Adipocyte (in vitro differentiated cells): ENCODE results near the gene ATP13A3.
A peak's percentile ranks its signal among the peaks of the same experiment; 100 is the strongest.

Experiments
- DNase-seq: peaks from one replicate; pipeline ENCODE4 v3.0.0-alpha.2; 2015; ENCODE audit warnings: low read depth
- H3K27me3 ChIP-seq: replicated peaks from 2 replicates; pipeline ENCODE4 v1.7.0; 2013; ENCODE audit warnings: mild to moderate bottlenecking, low read length, moderate library complexity; ENCODE audit not compliant: control insufficient read depth, insufficient read depth
- H3K36me3 ChIP-seq: 2 replicates; pipeline ENCODE4 v1.7.0; 2013; ENCODE audit warnings: low read length, mild to moderate bottlenecking, moderate library complexity; ENCODE audit not compliant: control insufficient read depth, insufficient read depth, severe bottlenecking
- H3K4me1 ChIP-seq: 2 replicates; pipeline ENCODE4 v1.7.0; 2013; ENCODE audit warnings: mild to moderate bottlenecking, low read length, moderate library complexity; ENCODE audit not compliant: control insufficient read depth, insufficient read depth
- H3K4me3 ChIP-seq: 2 replicates; pipeline ENCODE4 v1.7.0; 2013; ENCODE audit warnings: mild to moderate bottlenecking, low read length, moderate library complexity
- H3K9ac ChIP-seq: 2 replicates; pipeline ENCODE4 v1.7.0; 2013; ENCODE audit warnings: mild to moderate bottlenecking, low read length, moderate library complexity
- H3K9me3 ChIP-seq: 2 replicates; pipeline ENCODE4 v1.7.0; 2013; ENCODE audit warnings: mild to moderate bottlenecking, low read length, moderate library complexity; ENCODE audit not compliant: control insufficient read depth

Gene ATP13A3

GRCh38 chr3:194377708-194378107 lies 109.1 kb downstream of the ATP13A3 start:
- H3K36me3 ChIP-seq: no peaks in the 10 kb centered on the region
- no peak overlapping the region for H3K4me3 ChIP-seq
- no peaks in the 10 kb centered on the region for H3K4me1 ChIP-seq
- H3K9ac ChIP-seq: no peak overlapping the region
- H3K9me3 ChIP-seq: no peaks in the 10 kb centered on the region
- DNase-seq: no peak
- peaks cover 19% of the 10 kb centered on the region for H3K27me3 ChIP-seq

- Histone ChIP-seq H3K4me1 (no peaks in the 10 kb centered on the region), H3K9ac (no peak overlapping the region), H3K27me3 (peaks cover 15% of the 10 kb centered on the region), H3K9me3 (no peaks in the 10 kb centered on the region), H3K4me3 (no peak overlapping the region), H3K36me3 (no peaks in the 10 kb centered on the region)
- no peak for DNase-seq
These were observed 110.6 kb downstream of the ATP13A3 start for GRCh38 chr3:194376241-194376560.

- no peak overlapping the region for H3K9ac ChIP-seq
- H3K4me1 ChIP-seq: no peaks in the 10 kb centered on the region
- no peak overlapping the region for H3K4me3 ChIP-seq
- no peak for DNase-seq
- peaks cover 13% of the 10 kb centered on the region for H3K27me3 ChIP-seq
- H3K36me3 ChIP-seq: no peaks in the 10 kb centered on the region
- no peaks in the 10 kb centered on the region for H3K9me3 ChIP-seq
These were observed 111.1 kb downstream of the ATP13A3 start for GRCh38 chr3:194375473-194376240.

GRCh38 chr3:194374935-194375334 lies 111.9 kb downstream of the ATP13A3 start:
- Histone ChIP-seq H3K9ac (no peak overlapping the region), H3K9me3 (no peaks in the 10 kb centered on the region), H3K4me1 (peaks cover under 1% of the 10 kb centered on the region), H3K27me3 (peaks cover 6% of the 10 kb centered on the region), H3K4me3 (no peak overlapping the region), H3K36me3 (no peaks in the 10 kb centered on the region)
- no peak for DNase-seq

GRCh38 chr3:194373899-194374298 lies 112.9 kb downstream of the ATP13A3 start:
- Histone ChIP-seq H3K36me3 (no peaks in the 10 kb centered on the region), H3K9me3 (no peaks in the 10 kb centered on the region), H3K27me3 (peaks cover 4% of the 10 kb centered on the region), H3K4me3 (no peak overlapping the region), H3K4me1 (peaks cover 10% of the 10 kb centered on the region), H3K9ac (no peak overlapping the region)
- DNase-seq: no peak

- Histone ChIP-seq H3K4me1 (peaks cover 19% of the 10 kb centered on the region), H3K27me3 (peaks cover 4% of the 10 kb centered on the region), H3K4me3 (no peak overlapping the region)
These were observed 113.8 kb downstream of the ATP13A3 start for GRCh38 chr3:194373028-194373427.

GRCh38 chr3:194370753-194371152 lies 116.0 kb downstream of the ATP13A3 start:
- Histone ChIP-seq H3K36me3 (no peaks in the 10 kb centered on the region), H3K4me3 (no peak overlapping the region), H3K9me3 (no peaks in the 10 kb centered on the region), H3K27me3 (peaks cover 4% of the 10 kb centered on the region), H3K9ac (no peak overlapping the region), H3K4me1 (peaks cover 21% of the 10 kb centered on the region)
- DNase-seq: no peak

More at GRCh38 chr3:194373028-194373427, 113.8 kb downstream of the ATP13A3 start:
- Histone ChIP-seq H3K9me3 (no peaks in the 10 kb centered on the region), H3K36me3 (no peaks in the 10 kb centered on the region), H3K9ac (no peak overlapping the region)
- DNase-seq: no peak

- DNase-seq: peak; percentile 88
- Histone ChIP-seq H3K4me3 (no peak within 1 kb of the TSS), H3K9ac (no peak within 1 kb of the TSS), H3K9me3 (no peaks in the 10 kb centered on the region), H3K36me3 (no peaks in the 10 kb centered on the region), H3K4me1 (peaks cover 27% of the 10 kb centered on the region), H3K27me3 (peaks cover 4% of the 10 kb centered on the region)
These were observed 117.1 kb downstream of the ATP13A3 start, which contains the start of gene LRRC15 for GRCh38 chr3:194369522-194370279. LRRC15 (minus strand) TSS chr3:194369743; CDS start chr3:194361043, 8,700 bp downstream.

GRCh38 chr3:194368918-194369317 lies 117.9 kb downstream of the ATP13A3 start:
- Histone ChIP-seq H3K9ac (no peak overlapping the region), H3K4me3 (no peak overlapping the region), H3K4me1 (peaks cover 35% of the 10 kb centered on the region), H3K27me3 (peaks cover 4% of the 10 kb centered on the region), H3K36me3 (no peaks in the 10 kb centered on the region), H3K9me3 (no peaks in the 10 kb centered on the region)
- no peak for DNase-seq

- Histone ChIP-seq H3K27me3 (peaks cover 4% of the 10 kb centered on the region), H3K4me1 (peaks cover 35% of the 10 kb centered on the region), H3K4me3 (no peak overlapping the region), H3K9me3 (no peaks in the 10 kb centered on the region), H3K36me3 (no peaks in the 10 kb centered on the region), H3K9ac (no peak overlapping the region)
- peak; percentile 85 for DNase-seq
These were observed 118.6 kb downstream of the ATP13A3 start for GRCh38 chr3:194367992-194368841.

- Histone ChIP-seq H3K9me3 (no peaks in the 10 kb centered on the region), H3K27me3 (no peaks in the 10 kb centered on the region), H3K36me3 (no peaks in the 10 kb centered on the region)
These were observed 120.8 kb downstream of the ATP13A3 start for GRCh38 chr3:194365978-194366490.

More at GRCh38 chr3:194365978-194366490, 120.8 kb downstream of the ATP13A3 start:
- Histone ChIP-seq H3K9ac (no peak overlapping the region), H3K4me3 (no peak overlapping the region), H3K4me1 (peaks cover 35% of the 10 kb centered on the region)
- DNase-seq: no peak
